ENCODE data around the gene CAMK1. TPM values are rescaled to one million over a fixed set of nuclear protein-coding genes. Genes with fewer than 3 reads are reported as not detected.

CAMK1 gene
- total and polyA plus RNA-seq, 9 of the 15 experiments (the other 6 are each of a cell fraction or from before 2014, with no cell fraction given), result 0.23 to 10.7 (median 6.0) TPM

DNA sequence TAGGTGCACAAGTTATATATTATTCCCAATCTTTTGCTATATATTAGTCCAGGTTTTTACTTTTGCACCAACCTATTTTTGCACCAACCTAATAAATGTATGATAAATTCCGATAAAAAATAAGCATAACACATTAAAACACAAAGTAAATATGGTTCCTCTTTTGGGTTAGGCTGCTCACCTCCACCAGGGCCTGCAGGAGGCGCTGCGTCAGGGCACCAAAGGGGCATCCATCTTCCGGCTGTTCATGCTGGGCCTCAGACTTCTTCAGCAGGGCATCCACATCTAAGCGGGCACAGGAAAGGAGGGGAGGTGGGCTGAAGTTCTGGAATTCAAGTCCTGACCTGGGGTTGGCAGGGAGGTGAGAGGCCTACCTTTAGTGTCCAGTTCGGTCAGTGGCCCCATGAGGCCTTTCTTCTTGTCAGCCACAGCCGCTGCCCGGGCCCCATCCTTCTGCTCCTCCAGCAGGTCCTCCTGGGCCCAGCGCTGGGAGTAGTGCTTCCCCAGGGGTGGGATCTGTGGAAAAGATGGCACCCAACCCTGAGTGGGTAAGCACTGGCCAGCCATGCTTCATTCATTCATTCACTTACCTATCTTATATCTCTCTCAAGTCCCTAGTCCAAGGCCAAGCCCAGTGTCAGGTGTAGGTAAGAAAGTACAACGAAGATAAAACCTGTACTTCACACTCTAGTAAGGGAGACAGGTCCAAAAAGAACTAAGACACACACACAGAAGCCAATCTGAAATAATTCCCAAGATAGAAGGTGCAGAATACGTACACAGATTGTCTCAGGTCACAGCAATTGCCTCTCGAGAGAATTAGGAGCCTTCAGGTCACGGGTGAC, 17.3 kb upstream of the CAMK1 start (continued):
- TF ChIP-seq RAD21 (CRISPR knock-in tag; conservative IDR thresholded peaks at IDR 0.05 in 1 of 2, IDR thresholded peaks at IDR 0.05 in 1 of 2), result 0 out of 4 replicates have a peak, but pooled peaks of 1 of the 2 experiments have one; percentile 2
- TF ChIP-seq SMAD4 (CRISPR knock-in tag; conservative IDR thresholded peaks at IDR 0.05), result 0 out of 2 replicates have a peak, but pooled peaks have one; percentile 18

DNA sequence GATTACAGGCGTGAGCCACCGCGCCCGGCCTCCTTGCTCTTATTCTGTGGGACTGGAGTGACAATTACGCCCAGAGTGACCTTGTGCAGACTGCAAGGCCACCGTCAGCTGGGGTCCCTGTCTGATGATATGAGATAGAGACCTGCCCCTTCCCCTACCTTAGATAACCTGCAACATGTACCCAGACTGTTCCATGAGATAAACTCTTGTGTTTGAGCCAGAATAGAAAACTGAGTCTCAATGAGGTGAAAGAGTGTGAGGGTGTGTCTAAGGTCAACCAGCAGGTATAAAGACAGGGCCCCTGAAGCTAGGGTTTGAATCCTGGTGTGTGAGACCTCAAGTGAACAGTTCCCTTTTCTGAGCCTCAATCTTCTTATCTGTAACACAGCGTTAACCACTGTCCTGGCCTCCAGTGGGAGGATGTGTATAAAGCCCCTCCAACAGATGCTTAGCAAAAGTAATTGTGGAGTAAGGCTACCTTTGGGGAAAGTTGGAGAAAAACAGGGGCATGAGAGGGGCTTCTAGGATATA, 16.5 kb upstream of the CAMK1 start:
- in situ Hi-C loops (cut with MboI), result no loop called here
- TF ChIP-seq SPI1 (IDR thresholded peaks at IDR 0.05; ENCODE audit: borderline replicate concordance, low read depth, low read length) (peak; percentile 96), HEY1 (CRISPR knock-in tag; IDR thresholded peaks at IDR 0.05; ENCODE audit: borderline replicate concordance) (peak; percentile 68; the same call in 1 of the 2 replicates), ZNF274 (IDR thresholded peaks at IDR 0.05; ENCODE audit: borderline replicate concordance, low read depth, low read length) (peak; percentile 45; the same call in 1 of the 2 replicates), CTBP1 (IDR thresholded peaks at IDR 0.05; ENCODE audit: borderline replicate concordance) (peak; percentile 65; the same call in 1 of the 2 replicates), PML (IDR thresholded peaks at IDR 0.05; ENCODE audit: low read length) (peak; percentile 68), SAFB (IDR thresholded peaks at IDR 0.05; ENCODE audit: borderline replicate concordance, low read depth, low read length) (no peak), KLF16 (IDR thresholded peaks at IDR 0.05) (peak; percentile 60; the same call in 1 of the 2 replicates), TOE1 (IDR thresholded peaks at IDR 0.05; ENCODE audit: borderline replicate concordance) (no peak), TOE1 (CRISPR knock-in tag; IDR thresholded peaks at IDR 0.05; ENCODE audit: borderline replicate concordance, low read depth) (no peak)
- TF ChIP-seq, protein P1, sequence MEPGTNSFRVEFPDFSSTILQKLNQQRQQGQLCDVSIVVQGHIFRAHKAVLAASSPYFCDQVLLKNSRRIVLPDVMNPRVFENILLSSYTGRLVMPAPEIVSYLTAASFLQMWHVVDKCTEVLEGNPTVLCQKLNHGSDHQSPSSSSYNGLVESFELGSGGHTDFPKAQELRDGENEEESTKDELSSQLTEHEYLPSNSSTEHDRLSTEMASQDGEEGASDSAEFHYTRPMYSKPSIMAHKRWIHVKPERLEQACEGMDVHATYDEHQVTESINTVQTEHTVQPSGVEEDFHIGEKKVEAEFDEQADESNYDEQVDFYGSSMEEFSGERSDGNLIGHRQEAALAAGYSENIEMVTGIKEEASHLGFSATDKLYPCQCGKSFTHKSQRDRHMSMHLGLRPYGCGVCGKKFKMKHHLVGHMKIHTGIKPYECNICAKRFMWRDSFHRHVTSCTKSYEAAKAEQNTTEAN (CRISPR knock-in tag; IDR thresholded peaks at IDR 0.05), result no peak
- TF ChIP-seq, protein P2, sequence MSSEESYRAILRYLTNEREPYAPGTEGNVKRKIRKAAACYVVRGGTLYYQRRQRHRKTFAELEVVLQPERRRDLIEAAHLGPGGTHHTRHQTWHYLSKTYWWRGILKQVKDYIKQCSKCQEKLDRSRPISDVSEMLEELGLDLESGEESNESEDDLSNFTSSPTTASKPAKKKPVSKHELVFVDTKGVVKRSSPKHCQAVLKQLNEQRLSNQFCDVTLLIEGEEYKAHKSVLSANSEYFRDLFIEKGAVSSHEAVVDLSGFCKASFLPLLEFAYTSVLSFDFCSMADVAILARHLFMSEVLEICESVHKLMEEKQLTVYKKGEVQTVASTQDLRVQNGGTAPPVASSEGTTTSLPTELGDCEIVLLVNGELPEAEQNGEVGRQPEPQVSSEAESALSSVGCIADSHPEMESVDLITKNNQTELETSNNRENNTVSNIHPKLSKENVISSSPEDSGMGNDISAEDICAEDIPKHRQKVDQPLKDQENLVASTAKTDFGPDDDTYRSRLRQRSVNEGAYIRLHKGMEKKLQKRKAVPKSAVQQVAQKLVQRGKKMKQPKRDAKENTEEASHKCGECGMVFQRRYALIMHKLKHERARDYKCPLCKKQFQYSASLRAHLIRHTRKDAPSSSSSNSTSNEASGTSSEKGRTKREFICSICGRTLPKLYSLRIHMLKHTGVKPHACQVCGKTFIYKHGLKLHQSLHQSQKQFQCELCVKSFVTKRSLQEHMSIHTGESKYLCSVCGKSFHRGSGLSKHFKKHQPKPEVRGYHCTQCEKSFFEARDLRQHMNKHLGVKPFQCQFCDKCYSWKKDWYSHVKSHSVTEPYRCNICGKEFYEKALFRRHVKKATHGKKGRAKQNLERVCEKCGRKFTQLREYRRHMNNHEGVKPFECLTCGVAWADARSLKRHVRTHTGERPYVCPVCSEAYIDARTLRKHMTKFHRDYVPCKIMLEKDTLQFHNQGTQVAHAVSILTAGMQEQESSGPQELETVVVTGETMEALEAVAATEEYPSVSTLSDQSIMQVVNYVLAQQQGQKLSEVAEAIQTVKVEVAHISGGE (CRISPR knock-in tag; IDR thresholded peaks at IDR 0.05), result peak in 1 of 3 experiments; percentile 57; a peak in 2 of 6 replicates

More for the DNA sequence above, 16.5 kb upstream of the CAMK1 start:
- peak; percentile 83 to 90 (median 88) for DNase-seq (ENCODE audit: extremely low read depth in 1 of 4, low spot score in 3 of 4)
- WGBS (ENCODE audit: insufficient coverage, low coverage, missing lambda C conversion rate), result 8% methylated on average over 7 of the region's 7 CpGs
- peak; percentile 81 for ATAC-seq
- POLR2A ChIA-PET, result interaction anchor here (0.5 to 2.0 kb wide), 7 partner anchors 9 to 943 kb away, joined by 3 to 12 read pairs (median 3); no protein-coding TSS in a partner anchor
- Histone ChIP-seq H3K4me1 (replicated peaks in 1 of 2; ENCODE audit: control insufficient read depth in 2 of 2, insufficient read depth in 2 of 2, low read length in 2 of 2) (peaks cover 37 to 41% of the 10 kb centered on the region in 2 experiments), H3K9me1 (ENCODE audit: control insufficient read depth, insufficient read depth, low read length) (no peaks in the 10 kb centered on the region), H3K36me3 (ENCODE audit: control insufficient read depth, insufficient read depth, low read length) (peaks cover 76% of the 10 kb centered on the region), H3K4me3 (no peak overlapping the region), H3K79me2 (ENCODE audit: control insufficient read depth, insufficient read depth, low read length) (peaks cover 11% of the 10 kb centered on the region), H3K27ac (ENCODE audit: extremely low read depth, low read depth, low read length) (peak overlapping the region; percentile 56), H3K9me3 (replicated peaks; ENCODE audit: control insufficient read depth, insufficient read depth, low read depth, low read length) (no peaks in the 10 kb centered on the region), H3K9ac (ENCODE audit: insufficient read depth in 1 of 2, low read depth in 2 of 2, low read length in 2 of 2) (peak overlapping the region; percentile 5 to 27; a peak in 1 of 4 replicates), H2AFZ (ENCODE audit: low read depth, low read length) (no peak overlapping the region), H4K20me1 (replicated peaks; ENCODE audit: control insufficient read depth, insufficient read depth, low read length) (no peaks in the 10 kb centered on the region), H3K27me3 (ENCODE audit: control insufficient read depth in 2 of 2, insufficient read depth in 2 of 2, low read length in 2 of 2) (no peaks in the 10 kb centered on the region), H3K4me2 (ENCODE audit: insufficient read depth, low read length) (peak overlapping the region; percentile 63)
- intact Hi-C loops (cut with micrococcal nuclease), result no loop called here
- FAIRE-seq, result peak; percentile 84
- CTCF ChIA-PET (ENCODE audit: low intra/inter-chr PET ratio), result no interaction called here
- BruUV-seq (replicated peaks), result no TSS peak
